Measurements from ENCODE around the gene LENG1. TPM values are rescaled to one million over a fixed set of nuclear protein-coding genes. Genes with fewer than 3 reads are reported as not detected.

The LENG1 gene
- total RNA-seq, 1 experiment from 2014 or later = 7.6 TPM

DNA sequence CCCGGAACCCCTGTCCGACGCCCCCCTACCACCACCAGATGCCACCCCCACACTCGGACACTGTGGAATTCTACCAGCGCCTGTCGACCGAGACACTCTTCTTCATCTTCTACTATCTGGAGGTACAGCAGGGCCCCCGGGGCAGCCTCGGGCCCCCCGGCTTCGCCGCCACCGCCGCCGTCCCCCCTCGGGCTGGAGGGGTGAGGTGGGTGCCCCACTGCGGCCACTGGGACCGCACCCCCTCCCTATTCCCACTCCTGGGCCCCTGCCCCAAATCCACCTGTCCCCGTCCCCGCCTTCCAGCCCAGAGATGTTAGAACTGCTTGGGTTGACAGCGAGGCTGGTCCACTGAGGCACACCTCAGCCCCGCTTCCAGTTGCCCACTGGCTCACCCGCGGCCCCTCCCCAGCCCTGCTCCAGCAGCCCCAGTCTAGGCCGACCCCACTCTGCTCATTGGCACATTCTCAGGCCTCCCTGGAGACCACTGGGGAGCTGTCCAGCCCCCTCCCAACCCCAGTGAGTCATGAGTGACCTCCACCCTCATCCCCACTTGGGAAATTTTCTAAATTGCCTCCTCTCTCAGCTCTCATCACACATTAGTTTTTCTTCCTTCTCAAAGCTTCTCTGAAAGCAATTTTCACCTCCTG is 6.5 kb downstream of the LENG1 start:
- peaks cover 56 to 69% of the 10 kb centered on the region in 2 experiments; a peak in 3 of 4 replicates for H3K36me3 ChIP-seq (ENCODE audit: control insufficient read depth in 1 of 2, insufficient read depth in 2 of 2, low read length in 2 of 2)

More for the DNA sequence above, 6.5 kb downstream of the LENG1 start:
- Histone ChIP-seq H3K9me3 (ENCODE audit: control insufficient read depth in 1 of 2, insufficient read depth in 1 of 2, low read depth in 1 of 2, low read length in 2 of 2) (no peaks in the 10 kb centered on the region), H3K79me2 (ENCODE audit: insufficient read depth, low read length) (no peaks in the 10 kb centered on the region), H4K20me1 (ENCODE audit: insufficient read depth) (no peaks in the 10 kb centered on the region), H3K4me1 (ENCODE audit: control insufficient read depth in 1 of 2, insufficient read depth in 2 of 2, low read length in 2 of 2) (no peaks in the 10 kb centered on the region; a peak in 1 of 4 replicates), H3K27me3 (ENCODE audit: insufficient read depth, low read length) (no peaks in the 10 kb centered on the region), H3K27ac (ENCODE audit: low read depth, low read length) (no peak overlapping the region), H3K9ac (ENCODE audit: low read length) (no peak overlapping the region), H2AFZ (ENCODE audit: low read depth, low read length, poor library complexity, severe bottlenecking) (no peak overlapping the region), H3K9me2 (ENCODE audit: insufficient read depth) (no peaks in the 10 kb centered on the region), H3K4me2 (ENCODE audit: low read length) (no peak overlapping the region), H3K4me3 (replicated peaks in 1 of 2; ENCODE audit: low read depth in 1 of 2, low read length in 2 of 2) (no peak overlapping the region)
- TF ChIP-seq, protein P1, sequence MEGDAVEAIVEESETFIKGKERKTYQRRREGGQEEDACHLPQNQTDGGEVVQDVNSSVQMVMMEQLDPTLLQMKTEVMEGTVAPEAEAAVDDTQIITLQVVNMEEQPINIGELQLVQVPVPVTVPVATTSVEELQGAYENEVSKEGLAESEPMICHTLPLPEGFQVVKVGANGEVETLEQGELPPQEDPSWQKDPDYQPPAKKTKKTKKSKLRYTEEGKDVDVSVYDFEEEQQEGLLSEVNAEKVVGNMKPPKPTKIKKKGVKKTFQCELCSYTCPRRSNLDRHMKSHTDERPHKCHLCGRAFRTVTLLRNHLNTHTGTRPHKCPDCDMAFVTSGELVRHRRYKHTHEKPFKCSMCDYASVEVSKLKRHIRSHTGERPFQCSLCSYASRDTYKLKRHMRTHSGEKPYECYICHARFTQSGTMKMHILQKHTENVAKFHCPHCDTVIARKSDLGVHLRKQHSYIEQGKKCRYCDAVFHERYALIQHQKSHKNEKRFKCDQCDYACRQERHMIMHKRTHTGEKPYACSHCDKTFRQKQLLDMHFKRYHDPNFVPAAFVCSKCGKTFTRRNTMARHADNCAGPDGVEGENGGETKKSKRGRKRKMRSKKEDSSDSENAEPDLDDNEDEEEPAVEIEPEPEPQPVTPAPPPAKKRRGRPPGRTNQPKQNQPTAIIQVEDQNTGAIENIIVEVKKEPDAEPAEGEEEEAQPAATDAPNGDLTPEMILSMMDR (IDR thresholded peaks at IDR 0.05 in 2 of 3, conservative IDR thresholded peaks at IDR 0.05 in 1 of 3; ENCODE audit: borderline replicate concordance in 1 of 3, insufficient read depth in 1 of 3, low read depth in 2 of 3, low read length in 2 of 3) = no peak
- TF ChIP-seq, protein P2, sequence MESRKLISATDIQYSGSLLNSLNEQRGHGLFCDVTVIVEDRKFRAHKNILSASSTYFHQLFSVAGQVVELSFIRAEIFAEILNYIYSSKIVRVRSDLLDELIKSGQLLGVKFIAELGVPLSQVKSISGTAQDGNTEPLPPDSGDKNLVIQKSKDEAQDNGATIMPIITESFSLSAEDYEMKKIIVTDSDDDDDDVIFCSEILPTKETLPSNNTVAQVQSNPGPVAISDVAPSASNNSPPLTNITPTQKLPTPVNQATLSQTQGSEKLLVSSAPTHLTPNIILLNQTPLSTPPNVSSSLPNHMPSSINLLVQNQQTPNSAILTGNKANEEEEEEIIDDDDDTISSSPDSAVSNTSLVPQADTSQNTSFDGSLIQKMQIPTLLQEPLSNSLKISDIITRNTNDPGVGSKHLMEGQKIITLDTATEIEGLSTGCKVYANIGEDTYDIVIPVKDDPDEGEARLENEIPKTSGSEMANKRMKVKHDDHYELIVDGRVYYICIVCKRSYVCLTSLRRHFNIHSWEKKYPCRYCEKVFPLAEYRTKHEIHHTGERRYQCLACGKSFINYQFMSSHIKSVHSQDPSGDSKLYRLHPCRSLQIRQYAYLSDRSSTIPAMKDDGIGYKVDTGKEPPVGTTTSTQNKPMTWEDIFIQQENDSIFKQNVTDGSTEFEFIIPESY (IDR thresholded peaks at IDR 0.05; ENCODE audit: extremely low read depth, insufficient replicate concordance, low read length) = no peak
- TF ChIP-seq POLR2AphosphoS5 (IDR thresholded peaks at IDR 0.05; ENCODE audit: low read depth, low read length) (no peak), MAX (IDR thresholded peaks at IDR 0.05) (no peak), RAD21 (IDR thresholded peaks at IDR 0.05; ENCODE audit: low read depth) (no peak), SP1 (IDR thresholded peaks at IDR 0.05; ENCODE audit: low read depth) (no peak), EZH2 (IDR thresholded peaks at IDR 0.05) (no peak), POLR2A (IDR thresholded peaks at IDR 0.05; ENCODE audit: borderline replicate concordance, extremely low read depth, insufficient read depth, insufficient read length) (no peak), ZFX (IDR thresholded peaks at IDR 0.05) (no peak)
- TF ChIP-seq, protein P3, sequence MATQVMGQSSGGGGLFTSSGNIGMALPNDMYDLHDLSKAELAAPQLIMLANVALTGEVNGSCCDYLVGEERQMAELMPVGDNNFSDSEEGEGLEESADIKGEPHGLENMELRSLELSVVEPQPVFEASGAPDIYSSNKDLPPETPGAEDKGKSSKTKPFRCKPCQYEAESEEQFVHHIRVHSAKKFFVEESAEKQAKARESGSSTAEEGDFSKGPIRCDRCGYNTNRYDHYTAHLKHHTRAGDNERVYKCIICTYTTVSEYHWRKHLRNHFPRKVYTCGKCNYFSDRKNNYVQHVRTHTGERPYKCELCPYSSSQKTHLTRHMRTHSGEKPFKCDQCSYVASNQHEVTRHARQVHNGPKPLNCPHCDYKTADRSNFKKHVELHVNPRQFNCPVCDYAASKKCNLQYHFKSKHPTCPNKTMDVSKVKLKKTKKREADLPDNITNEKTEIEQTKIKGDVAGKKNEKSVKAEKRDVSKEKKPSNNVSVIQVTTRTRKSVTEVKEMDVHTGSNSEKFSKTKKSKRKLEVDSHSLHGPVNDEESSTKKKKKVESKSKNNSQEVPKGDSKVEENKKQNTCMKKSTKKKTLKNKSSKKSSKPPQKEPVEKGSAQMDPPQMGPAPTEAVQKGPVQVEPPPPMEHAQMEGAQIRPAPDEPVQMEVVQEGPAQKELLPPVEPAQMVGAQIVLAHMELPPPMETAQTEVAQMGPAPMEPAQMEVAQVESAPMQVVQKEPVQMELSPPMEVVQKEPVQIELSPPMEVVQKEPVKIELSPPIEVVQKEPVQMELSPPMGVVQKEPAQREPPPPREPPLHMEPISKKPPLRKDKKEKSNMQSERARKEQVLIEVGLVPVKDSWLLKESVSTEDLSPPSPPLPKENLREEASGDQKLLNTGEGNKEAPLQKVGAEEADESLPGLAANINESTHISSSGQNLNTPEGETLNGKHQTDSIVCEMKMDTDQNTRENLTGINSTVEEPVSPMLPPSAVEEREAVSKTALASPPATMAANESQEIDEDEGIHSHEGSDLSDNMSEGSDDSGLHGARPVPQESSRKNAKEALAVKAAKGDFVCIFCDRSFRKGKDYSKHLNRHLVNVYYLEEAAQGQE (IDR thresholded peaks at IDR 0.05; ENCODE audit: low read depth) = no peak
- ATAC-seq (no peak), DNase-seq (ENCODE audit: low read depth, low spot score) (no peak)
- intact Hi-C loops (cut with micrococcal nuclease) = no loop called here
- RAD21 ChIA-PET (ENCODE audit: low non-redundant PET in 1 of 2, low total read pairs in 2 of 2, uncharacterized antibody in 2 of 2, unreplicated experiment in 2 of 2) = no interaction called here
- CTCF ChIA-PET = no interaction called here
- POLR2A ChIA-PET = interaction anchor here (0.9 kb wide), 1 partner anchor 16 kb away, joined by 3 read pairs; the partner anchor contains the start of gene CNOT3
- no TSS peak for BruUV-seq (replicated peaks)

Measured in HCT116 (cell line).